Stimulated activated effector memory CD8-positive, alpha-beta T cell treated with anti-CD3 and anti-CD28 coated beads, Interleukin-12 subunit alpha, Interleukin-12 subunit beta, amount 100 ng/mL, for 72 hours (primary cell): ENCODE results near the gene AKT1S1.

Source experiments
- ATAC-seq: fragments of 150-1000 bp; cut with Tn5 transposase; 2 replicates; pipeline ENCODE4 v1.10.0; 2021
- DNase-seq, 2 donors: peaks; one replicate each; pipeline ENCODE4 v3.0.0; 2021 to 2022; ENCODE audit warnings: low spot score in 2 of 2
- H3K27ac Mint-ChIP-seq: one replicate; pipeline ENCODE4 v1.8.0; 2022; ENCODE audit warnings: mild to moderate bottlenecking, mixed read lengths
- H3K36me3 Mint-ChIP-seq: one replicate; pipeline ENCODE4 v1.8.0; 2022; ENCODE audit warnings: mild to moderate bottlenecking, mixed read lengths
- H3K4me1 Mint-ChIP-seq: one replicate; pipeline ENCODE4 v1.8.0; 2022; ENCODE audit warnings: mixed read lengths
- H3K4me3 Mint-ChIP-seq: one replicate; pipeline ENCODE4 v1.8.0; 2022; ENCODE audit warnings: mild to moderate bottlenecking, mixed read lengths
- H3K9me3 Mint-ChIP-seq: one replicate; pipeline ENCODE4 v1.8.0; 2022; ENCODE audit warnings: mixed read lengths

The AKT1S1 gene

DNA sequence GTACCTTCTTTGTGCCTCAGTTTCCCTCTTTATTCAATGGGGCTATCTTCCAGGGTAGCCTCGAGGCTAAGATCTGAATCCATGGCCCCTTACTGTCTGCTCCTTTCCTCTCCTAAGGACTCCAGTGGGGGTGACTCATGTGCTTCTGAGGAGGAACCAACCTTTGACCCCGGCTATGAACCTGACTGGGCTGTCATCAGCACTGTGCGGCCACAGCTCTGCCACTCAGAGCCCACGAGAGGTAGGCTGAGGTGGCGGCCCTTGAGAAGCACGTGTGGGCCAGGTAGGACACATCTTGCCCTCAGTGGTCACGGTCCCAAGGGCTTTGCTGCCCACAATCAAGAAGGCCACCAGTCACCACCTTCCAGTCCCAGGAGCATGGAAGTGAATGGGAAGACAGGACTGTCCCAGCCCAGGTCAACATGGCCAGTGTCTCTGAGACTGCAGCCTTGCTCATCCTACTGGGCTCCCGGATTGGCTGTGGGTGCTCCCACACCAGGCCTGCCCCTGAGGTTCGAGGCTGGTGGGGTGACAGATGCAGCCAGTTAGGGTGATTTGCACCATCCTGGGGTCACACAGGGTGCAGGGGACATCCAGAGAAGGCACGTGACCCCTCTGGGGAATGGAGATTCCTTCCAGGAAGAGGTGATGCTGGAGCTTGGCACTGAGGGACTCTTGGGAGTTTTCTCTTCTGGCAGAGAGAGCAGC is 3.2 kb upstream of the AKT1S1 start:
- DNase-seq (no peak), ATAC-seq (no peak)
- Mint-ChIP-seq H3K9me3 (no peaks in the 10 kb centered on the region), H3K27ac (peak overlapping the region; percentile 87), H3K4me3 (no peak overlapping the region), H3K36me3 (no peaks in the 10 kb centered on the region), H3K4me1 (peaks cover 50% of the 10 kb centered on the region)

DNA sequence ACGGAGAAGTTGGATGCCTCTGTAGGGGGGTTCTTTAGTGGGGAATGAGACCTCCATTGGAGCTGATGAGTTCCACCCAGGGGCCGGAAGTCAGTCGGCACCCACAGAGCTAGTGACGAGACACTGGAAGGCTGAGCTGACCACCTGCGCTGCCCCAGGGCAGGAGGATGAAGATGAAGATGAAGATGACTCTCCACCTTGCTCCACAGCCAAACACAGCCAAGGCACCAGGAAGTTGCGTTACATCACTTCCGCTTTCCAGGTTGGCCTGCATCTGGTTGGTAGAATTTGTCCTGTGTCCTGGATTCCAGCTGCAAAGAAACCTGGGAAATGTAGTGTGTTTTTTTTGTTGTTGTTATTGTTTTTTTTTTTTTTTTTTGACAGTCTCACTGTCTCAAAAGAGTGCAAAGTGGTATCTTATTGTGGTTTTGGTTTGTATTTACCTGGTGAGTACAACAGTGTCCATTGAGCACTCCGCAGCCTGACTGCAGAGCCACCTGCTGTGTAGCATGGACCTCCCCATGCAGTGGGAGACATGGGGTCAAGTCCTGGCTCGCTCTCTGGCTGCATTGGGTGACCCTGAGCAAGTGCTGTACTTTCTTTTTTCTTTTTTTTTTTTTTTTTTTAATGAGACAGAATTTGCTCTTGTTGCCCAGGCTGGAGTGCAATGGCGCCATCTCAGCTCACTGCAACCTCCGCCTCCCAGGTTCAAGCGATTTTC is 2.2 kb upstream of the AKT1S1 start:
- no peak overlapping the region for H3K4me3 Mint-ChIP-seq
- H3K9me3 Mint-ChIP-seq, result no peaks in the 10 kb centered on the region
- H3K27ac Mint-ChIP-seq, result no peak overlapping the region
- H3K36me3 Mint-ChIP-seq, result no peaks in the 10 kb centered on the region
- DNase-seq (no peak), ATAC-seq (no peak)
- peaks cover 59% of the 10 kb centered on the region for H3K4me1 Mint-ChIP-seq

DNA sequence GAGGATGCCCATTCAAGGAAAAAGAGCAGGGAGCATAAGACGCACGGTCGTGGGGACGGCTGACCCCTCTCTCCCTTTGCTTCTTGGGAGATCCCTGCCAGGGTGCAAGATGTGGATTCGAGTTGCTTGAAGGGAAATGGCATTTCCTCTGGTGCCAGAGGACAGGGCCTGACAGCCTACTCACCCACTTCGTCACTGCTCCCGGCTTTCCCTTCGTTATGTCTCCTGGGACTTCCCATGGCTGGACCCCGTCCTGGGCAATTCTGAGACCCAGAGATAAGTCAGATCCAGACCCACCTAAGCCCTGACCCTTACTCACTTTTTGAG is 1.6 kb upstream of the AKT1S1 start:
- H3K36me3 Mint-ChIP-seq, result no peaks in the 10 kb centered on the region
- ATAC-seq, result no peak

DNA sequence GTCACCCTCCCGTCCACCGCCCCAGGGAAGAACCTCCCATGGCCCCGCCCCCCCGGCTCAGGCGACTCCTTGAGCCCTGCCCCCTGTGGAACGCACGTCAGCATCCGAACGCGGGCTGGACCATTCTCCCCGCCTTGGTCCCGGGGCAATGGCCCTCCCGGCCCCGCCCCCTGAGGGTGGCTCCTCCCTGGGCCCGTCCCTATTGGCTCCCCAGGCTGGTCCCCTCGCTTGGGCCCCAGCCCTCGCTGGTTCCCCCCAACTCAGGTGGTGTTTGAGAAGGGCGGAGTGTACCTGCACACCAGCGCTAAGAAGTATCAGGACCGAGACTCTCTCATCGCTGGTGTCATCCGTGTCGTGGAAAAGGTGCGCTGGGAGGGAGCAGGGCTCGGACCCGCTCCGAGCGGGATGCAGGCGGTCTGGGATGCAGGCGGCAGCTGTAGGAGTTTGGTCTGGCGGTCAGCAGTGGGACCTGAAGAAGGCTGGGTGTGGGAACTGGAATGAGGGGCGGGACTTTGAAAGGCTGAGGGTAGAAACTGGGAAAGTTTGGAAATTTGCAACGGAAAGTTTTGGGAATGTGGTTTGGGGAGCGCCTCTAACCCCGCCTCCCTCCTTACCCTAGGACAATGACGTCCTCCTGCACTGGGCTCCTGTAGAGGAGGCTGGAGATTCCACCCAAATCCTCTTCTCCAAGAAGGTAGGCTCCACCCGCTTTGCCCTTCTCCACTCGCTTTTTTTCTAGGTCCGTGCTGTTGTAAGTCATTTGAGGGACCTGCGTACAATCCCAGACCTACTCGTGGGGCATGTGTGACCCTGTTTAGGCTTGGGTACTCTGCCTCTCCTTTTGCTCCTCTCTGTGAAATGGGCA is 956 bp upstream of the AKT1S1 start:
- no peak overlapping the region for H3K4me3 Mint-ChIP-seq
- H3K4me1 Mint-ChIP-seq, result peaks cover 60% of the 10 kb centered on the region
- H3K9me3 Mint-ChIP-seq, result no peaks in the 10 kb centered on the region
- no peak overlapping the region for H3K27ac Mint-ChIP-seq
- ATAC-seq (peak; percentile 81), DNase-seq (peak in 1 of 2 donors; percentile 98)
- no peaks in the 10 kb centered on the region for H3K36me3 Mint-ChIP-seq

More for the DNA sequence above, 1.6 kb upstream of the AKT1S1 start:
- Mint-ChIP-seq H3K27ac (no peak overlapping the region), H3K4me3 (no peak overlapping the region), H3K4me1 (peaks cover 66% of the 10 kb centered on the region), H3K9me3 (no peaks in the 10 kb centered on the region)
- no peak for DNase-seq

DNA sequence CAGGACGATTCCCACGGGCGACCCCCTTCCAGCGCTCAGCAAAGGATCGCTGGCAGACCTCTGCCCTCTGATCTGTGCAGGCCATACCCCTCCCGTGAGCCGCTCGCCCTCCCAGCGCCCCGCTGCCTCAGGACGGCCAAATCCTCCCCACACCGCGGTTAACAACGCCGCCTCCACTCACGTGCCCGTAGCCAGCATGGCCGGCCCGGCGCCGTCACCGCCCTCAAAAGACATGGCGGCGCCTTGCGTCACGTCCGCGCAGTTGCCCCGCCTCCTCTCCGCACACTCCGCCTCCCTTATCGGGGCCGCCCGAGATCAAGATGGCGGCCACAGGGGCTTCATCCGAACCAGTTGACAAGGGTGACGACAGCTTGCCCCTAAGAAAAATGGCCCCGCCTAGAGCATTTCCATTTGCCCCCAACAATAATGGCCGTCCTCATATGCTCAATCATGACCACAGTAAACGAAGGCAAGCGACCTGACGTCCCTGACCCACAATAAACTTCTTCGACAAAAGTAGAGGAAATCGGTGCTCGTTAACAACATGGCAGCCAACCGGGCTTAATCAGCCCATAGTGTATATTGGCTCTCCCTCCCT is 634 bp downstream of the AKT1S1 start:
- DNase-seq (peak; percentile 91 to 97), ATAC-seq (peak; percentile 71)
- Mint-ChIP-seq H3K27ac (no peak overlapping the region), H3K4me3 (no peak overlapping the region), H3K9me3 (no peaks in the 10 kb centered on the region), H3K36me3 (peaks cover 13% of the 10 kb centered on the region), H3K4me1 (peaks cover 64% of the 10 kb centered on the region)

DNA sequence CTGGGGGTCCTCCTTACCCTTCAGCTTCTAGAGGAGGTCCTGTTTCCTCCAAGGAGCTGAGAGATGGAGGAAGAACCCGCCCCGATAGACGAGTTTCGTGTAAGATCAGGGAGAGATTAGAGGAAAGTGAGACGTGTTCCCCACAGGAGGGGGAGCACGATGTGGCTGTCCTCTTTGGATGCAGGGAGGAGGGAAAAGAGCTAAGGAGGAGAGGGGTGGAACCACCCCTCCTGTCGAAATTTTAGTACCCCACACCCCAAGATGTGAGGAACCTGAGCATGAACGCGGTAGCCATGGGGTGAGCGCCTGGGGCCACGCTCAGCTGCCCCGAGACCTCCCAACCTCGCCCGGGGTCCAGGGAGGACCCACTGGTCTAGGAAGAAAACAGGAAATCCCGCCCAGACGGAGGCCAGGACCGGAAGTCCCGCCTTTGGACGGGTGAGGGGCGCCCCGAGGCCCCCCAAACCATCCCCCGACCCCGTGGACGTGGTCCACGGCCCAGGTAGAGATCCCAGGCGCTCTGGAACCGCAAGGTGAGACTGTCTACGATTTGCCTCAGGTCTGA is 1.2 kb downstream of the AKT1S1 start:
- Mint-ChIP-seq H3K27ac (no peak overlapping the region), H3K4me3 (no peak overlapping the region), H3K9me3 (no peaks in the 10 kb centered on the region), H3K4me1 (peaks cover 65% of the 10 kb centered on the region), H3K36me3 (peaks cover 14% of the 10 kb centered on the region)
- no peak for ATAC-seq
- no peak for DNase-seq

DNA sequence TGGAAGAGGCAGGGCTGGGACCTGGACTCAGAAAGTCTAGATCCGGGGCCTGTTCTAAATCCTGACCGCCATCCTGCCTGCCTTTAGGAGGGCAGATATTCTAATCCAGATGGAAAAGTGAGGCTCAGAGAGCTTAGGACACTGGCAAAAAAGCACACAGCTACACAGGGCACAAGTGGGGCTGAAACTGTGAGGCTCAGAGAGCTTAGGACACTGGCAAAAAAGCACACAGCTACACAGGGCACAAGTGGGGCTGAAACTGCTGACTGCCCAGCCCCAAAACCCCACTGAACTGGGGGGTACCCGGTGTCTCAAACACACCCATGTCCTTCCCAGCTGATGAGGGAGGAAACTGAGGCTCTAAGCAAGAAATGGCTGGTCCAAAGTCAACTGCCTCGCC is 2.0 kb downstream of the AKT1S1 start:
- H3K4me1 Mint-ChIP-seq, result peaks cover 65% of the 10 kb centered on the region
- no peak overlapping the region for H3K4me3 Mint-ChIP-seq
- no peak overlapping the region for H3K27ac Mint-ChIP-seq
- ATAC-seq (no peak), DNase-seq (no peak)
- H3K9me3 Mint-ChIP-seq, result no peaks in the 10 kb centered on the region
- peaks cover 14% of the 10 kb centered on the region for H3K36me3 Mint-ChIP-seq

DNA sequence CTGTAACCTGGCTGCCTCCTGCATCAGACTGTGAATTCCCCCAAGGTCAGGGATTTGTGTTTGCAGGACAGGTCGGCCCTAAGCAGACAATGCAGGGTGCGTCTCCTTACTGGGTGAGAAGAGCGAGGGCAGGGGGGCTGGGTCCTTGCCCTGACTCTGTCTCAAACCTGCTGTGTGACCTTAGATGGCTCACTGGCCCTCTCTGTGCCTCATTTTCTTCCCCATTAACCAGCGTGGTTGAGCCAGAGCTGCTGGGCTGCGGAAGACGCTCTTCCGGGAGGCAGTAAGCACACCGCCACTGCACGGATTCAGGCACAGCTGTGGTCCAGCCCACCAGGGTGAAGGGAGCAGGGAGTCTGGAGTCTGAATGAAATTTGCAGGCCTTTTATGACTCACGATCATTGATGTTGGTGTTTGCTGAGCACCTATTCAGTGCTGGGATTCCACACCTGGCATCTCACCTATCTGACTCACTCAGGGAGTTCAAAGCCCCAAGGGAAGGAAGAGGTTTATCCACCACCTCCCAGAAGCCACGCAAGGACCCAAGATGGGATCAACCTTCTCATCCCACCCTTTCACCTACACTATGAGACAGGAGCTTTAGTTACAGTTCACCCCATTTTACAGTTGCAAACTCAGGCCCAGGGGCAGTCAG is 2.5 kb downstream of the AKT1S1 start:
- ATAC-seq, result no peak
- Mint-ChIP-seq H3K36me3 (peaks cover 14% of the 10 kb centered on the region), H3K4me1 (peaks cover 66% of the 10 kb centered on the region), H3K27ac (peak overlapping the region; percentile 56), H3K9me3 (no peaks in the 10 kb centered on the region), H3K4me3 (no peak overlapping the region)
- DNase-seq, result no peak

DNA sequence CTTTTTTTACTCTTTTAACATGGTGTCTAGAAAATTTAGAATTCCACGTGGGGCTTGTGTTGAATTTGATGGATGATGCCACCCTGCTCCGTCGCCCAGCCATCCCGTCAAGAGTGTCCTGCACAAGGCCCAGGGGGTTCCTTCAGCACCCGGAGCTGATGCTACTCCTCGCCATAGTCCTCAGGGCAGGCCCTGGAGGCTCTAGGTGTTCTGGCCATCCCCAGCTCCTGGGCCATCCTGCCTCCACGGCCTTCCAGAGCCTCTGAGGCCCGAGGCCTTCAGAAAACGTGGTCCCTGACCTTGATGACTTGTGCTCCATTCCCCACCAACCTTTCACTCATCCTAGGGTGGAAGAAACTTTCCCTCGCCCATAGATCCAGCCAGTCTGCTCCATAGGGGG is 3.3 kb downstream of the AKT1S1 start:
- DNase-seq (no peak), ATAC-seq (no peak)
- peaks cover 14% of the 10 kb centered on the region for H3K36me3 Mint-ChIP-seq
- no peak overlapping the region for H3K4me3 Mint-ChIP-seq
- H3K9me3 Mint-ChIP-seq, result no peaks in the 10 kb centered on the region
- peak overlapping the region; percentile 56 for H3K27ac Mint-ChIP-seq
- H3K4me1 Mint-ChIP-seq, result peaks cover 58% of the 10 kb centered on the region

DNA sequence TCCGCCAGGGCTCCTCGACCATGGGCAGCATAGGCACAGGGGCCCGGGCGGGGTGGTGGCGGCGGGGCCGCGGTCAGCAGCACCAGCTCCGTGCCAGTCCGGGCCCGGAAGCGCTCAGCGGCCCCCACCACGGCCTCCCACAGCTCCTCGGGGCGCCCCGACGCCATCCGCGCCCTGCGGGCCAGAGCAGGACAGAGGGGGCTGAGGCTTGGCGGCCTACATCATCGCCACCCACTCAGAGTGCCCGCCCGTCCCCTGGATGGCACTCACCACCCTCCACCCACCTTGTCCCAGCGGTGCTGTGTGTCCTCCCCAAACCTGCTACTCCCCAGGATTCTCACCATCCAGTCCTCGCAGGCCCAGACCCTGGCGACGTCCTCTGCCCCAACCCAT is 4.0 kb downstream of the AKT1S1 start:
- H3K9me3 Mint-ChIP-seq, result no peaks in the 10 kb centered on the region
- H3K4me1 Mint-ChIP-seq, result peaks cover 51% of the 10 kb centered on the region
- no peak for ATAC-seq
- H3K36me3 Mint-ChIP-seq, result peaks cover 17% of the 10 kb centered on the region
- H3K27ac Mint-ChIP-seq, result no peak overlapping the region
- H3K4me3 Mint-ChIP-seq, result no peak overlapping the region
- no peak for DNase-seq

DNA sequence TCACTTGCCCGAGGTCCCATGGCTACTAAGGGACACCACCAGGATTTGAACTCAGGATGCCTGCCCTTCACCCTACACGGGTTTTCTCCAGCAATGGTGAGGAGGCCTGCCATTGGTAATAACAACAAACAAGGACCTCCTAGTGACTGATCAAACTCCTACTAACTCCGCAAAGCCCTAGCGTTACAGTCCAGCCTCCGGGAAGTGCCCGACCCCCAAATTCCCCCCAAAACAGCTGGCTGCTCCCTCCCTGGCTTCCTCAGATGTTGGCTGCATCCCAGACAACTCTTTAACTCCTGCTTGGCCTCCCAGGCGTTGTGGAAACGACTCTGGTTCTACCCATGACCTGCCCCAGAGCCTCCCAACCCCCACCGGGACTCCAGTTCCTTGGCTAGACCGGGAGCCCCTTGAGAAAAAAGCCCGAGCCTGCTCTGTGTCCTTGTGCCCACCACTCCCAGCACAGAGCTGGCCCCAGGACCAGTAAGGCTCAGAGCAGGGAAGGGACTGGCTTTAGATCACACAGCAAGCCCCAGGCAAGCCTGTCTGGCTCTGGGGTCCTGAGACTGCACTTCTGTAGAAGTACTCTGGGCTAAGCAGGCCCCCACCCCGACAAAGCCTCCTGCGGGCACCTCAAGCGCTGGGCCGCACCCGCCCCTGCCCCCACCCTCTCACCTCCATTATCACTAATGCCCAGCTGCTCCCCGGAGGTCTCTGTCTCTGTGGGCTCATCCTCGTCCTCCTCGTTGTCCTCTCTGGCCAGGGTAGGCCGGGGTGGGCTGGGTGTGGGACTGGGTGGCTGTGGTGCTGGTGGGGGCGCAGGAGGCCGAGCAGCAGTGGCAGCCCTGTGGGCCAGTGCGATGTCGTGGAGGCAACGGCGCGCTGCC is 4.7 kb downstream of the AKT1S1 start:
- H3K4me3 Mint-ChIP-seq, result peak overlapping the region; percentile 27
- peak overlapping the region; percentile 83 for H3K27ac Mint-ChIP-seq
- H3K4me1 Mint-ChIP-seq, result peaks cover 47% of the 10 kb centered on the region
- no peaks in the 10 kb centered on the region for H3K9me3 Mint-ChIP-seq
- peaks cover 23% of the 10 kb centered on the region for H3K36me3 Mint-ChIP-seq
- no peak for ATAC-seq
- DNase-seq, result no peak

DNA sequence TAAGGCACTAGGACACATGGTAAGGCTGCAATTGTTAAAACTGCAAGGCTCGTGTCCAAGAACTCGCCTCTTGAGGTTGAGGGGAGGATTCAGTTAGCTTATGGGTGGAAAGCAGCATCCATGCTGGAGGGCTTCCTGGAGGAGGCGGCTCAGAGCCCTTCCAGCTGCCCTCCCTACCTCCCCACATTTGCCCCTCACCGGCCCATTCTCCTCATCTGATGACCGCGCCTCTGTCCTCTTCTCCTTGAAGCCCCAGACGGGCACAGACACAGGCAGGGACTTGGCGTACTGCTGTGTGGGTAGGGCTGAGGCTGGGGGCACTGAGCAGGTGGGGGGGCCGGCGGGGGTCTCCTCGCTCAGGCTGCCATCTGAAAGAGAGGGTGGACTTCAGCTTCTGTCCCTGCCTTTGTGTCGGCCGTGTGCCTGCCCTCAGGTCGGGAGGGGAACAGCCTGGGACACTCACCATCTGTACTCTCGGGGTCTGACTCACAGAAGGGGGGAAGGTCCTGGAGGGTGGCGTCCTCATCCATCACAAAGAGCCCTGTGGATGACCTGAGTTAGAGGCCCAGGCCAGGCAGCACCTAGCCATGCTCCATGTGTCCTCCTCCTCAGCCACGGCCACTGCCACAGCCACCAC is 5.7 kb downstream of the AKT1S1 start:
- Mint-ChIP-seq H3K4me1 (peaks cover 47% of the 10 kb centered on the region), H3K27ac (peak overlapping the region; percentile 83), H3K9me3 (no peaks in the 10 kb centered on the region), H3K36me3 (peaks cover 34% of the 10 kb centered on the region), H3K4me3 (peak overlapping the region; percentile 27)
- DNase-seq (no peak), ATAC-seq (no peak)

DNA sequence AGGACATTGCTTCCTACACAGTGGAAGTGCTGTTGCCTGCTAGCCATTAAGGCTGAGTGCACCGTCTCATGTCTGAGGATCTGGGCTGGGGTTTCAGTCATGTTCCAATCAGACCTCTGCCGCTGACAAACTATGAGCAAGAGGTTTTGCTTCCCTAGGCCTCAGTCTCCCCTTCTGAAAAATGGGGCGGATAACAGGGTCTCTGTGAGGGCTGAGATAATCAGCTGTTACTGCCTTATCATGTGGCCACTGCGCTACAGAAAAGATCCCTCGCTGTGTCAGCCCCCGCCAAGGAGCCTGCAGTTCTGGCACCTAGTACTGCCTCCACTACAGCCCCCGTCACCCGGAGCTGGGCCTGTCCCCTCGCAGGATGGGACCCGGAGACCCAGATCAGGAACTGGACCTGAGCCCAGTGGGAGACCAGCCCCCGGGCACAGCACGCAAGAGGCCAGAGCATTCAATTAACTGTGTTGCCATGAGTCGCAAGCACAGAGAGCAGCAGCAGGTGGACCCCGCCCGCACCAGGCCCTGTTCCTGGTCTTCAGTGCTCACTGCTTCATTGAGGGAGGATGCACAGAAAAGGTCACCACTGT is 6.8 kb downstream of the AKT1S1 start:
- no peak for DNase-seq
- peaks cover 41% of the 10 kb centered on the region for H3K4me1 Mint-ChIP-seq
- no peak overlapping the region for H3K4me3 Mint-ChIP-seq
- H3K9me3 Mint-ChIP-seq, result no peaks in the 10 kb centered on the region
- no peak overlapping the region for H3K27ac Mint-ChIP-seq
- peaks cover 44% of the 10 kb centered on the region for H3K36me3 Mint-ChIP-seq
- ATAC-seq, result no peak
